H1 (cell line): ENCODE measurements around the gene IGF1. TPM values are rescaled to one million over a fixed set of nuclear protein-coding genes. Genes with fewer than 3 reads are reported as not detected.

Experiments used
- CTCF ChIA-PET: fragments of 300-600 bp; sonication (Branson Sonifier 250); formaldehyde crosslinking; loops from one replicate; lab custom pipeline; 2021; ENCODE audit not compliant: partially characterized antibody; lab: Charles Lee
- POLR2A ChIA-PET: fragments of 300-600 bp; sonication (Branson Sonifier 250); formaldehyde crosslinking; loops from one replicate; lab custom pipeline; 2021; ENCODE audit warnings: inconsistent platforms; ENCODE audit not compliant: partially characterized antibody; lab: Charles Lee
- DNase-seq, 2 experiments: peaks; one replicate each; pipeline versions ENCODE4 v3.0.0 to v3.0.0-alpha.2; 2010 to 2022; ENCODE audit warnings: low spot score in 2 of 2, low read depth in 1 of 2, mixed read lengths in 1 of 2
- FAIRE-seq: peaks from 2 replicates; lab custom pipeline; 2011; peaks lifted over from hg19 to GRCh38; lab: Jason Lieb, UNC
- H2AFZ ChIP-seq: 2 replicates; pipeline ENCODE4 v1.8.1; 2012; ENCODE audit warnings: low read length, inconsistent platforms
- H2AK5ac ChIP-seq: 2 replicates; pipeline ENCODE4 v1.6.1; 2013; ENCODE audit warnings: low read depth, low read length
- H2BK120ac ChIP-seq: replicated peaks from 2 replicates; pipeline ENCODE3; 2013; ENCODE audit warnings: low read depth, low read length, inconsistent platforms
- H2BK12ac ChIP-seq: 2 replicates; pipeline ENCODE4 v1.6.1; 2013; ENCODE audit warnings: low read depth, low read length
- H2BK15ac ChIP-seq: 2 replicates; pipeline ENCODE4 v1.6.1; 2013; ENCODE audit warnings: low read length
- H2BK20ac ChIP-seq: 2 replicates; pipeline ENCODE4 v1.6.1; 2013; ENCODE audit warnings: low read length
- H2BK5ac ChIP-seq: 2 replicates; pipeline ENCODE4 v1.6.1; 2013; ENCODE audit warnings: low read depth, low read length
- H3K14ac ChIP-seq: 2 replicates; pipeline ENCODE4 v1.6.1; 2013; ENCODE audit warnings: inconsistent platforms; ENCODE audit not compliant: insufficient read length
- H3K18ac ChIP-seq: 2 replicates; pipeline ENCODE4 v1.6.1; 2013; ENCODE audit warnings: low read length; ENCODE audit errors: extremely low read depth
- H3K23ac ChIP-seq: 2 replicates; pipeline ENCODE4 v1.6.1; 2013; ENCODE audit warnings: inconsistent platforms; ENCODE audit not compliant: insufficient read length
- H3K23me2 ChIP-seq: 2 replicates; pipeline ENCODE4 v1.6.1; 2013; ENCODE audit warnings: low read depth, low read length
- H3K27ac ChIP-seq: 2 replicates; pipeline ENCODE4 v1.6.1; 2011; ENCODE audit warnings: low read depth, low read length, inconsistent platforms
- H3K27me3 ChIP-seq, 4 experiments: replicated peaks in 1 of 4; 1 replicate in 1 of 4; 2 replicates in 3 of 4; pipeline versions ENCODE4 v1.6.1 to v1.8.1; 2011 to 2013; ENCODE audit warnings: low read length in 3 of 4, mild to moderate bottlenecking in 3 of 4, inconsistent platforms in 2 of 4, mixed read lengths in 2 of 4, moderate library complexity in 1 of 4; ENCODE audit not compliant: control insufficient read depth in 3 of 4, insufficient read depth in 3 of 4; ENCODE audit errors: extremely low read depth in 1 of 4
- H3K36me3 ChIP-seq, 4 experiments: 2 replicates each; pipeline versions ENCODE4 v1.6.1 to v1.8.1; 2011 to 2013; ENCODE audit warnings: mild to moderate bottlenecking in 4 of 4, low read length in 3 of 4, moderate library complexity in 2 of 4, control low read depth in 1 of 4, inconsistent platforms in 1 of 4; ENCODE audit not compliant: insufficient read depth in 4 of 4, control insufficient read depth in 2 of 4
- H3K4ac ChIP-seq: replicated peaks from 2 replicates; pipeline ENCODE3; 2013; ENCODE audit warnings: low read length, low read depth, mixed read lengths, inconsistent platforms; ENCODE audit not compliant: insufficient read length
- H3K4me1 ChIP-seq, 4 experiments: replicated peaks in 1 of 4; 1 replicate in 1 of 4; 2 replicates in 3 of 4; pipeline versions ENCODE4 v1.6.1 to v1.8.1; 2011 to 2013; ENCODE audit warnings: low read length in 3 of 4, inconsistent platforms in 2 of 4, mixed read lengths in 1 of 4; ENCODE audit not compliant: insufficient read depth in 4 of 4, control insufficient read depth in 3 of 4
- H3K4me2 ChIP-seq, 2 experiments: 2 replicates each; pipeline versions ENCODE4 v1.6.1 to v1.8.1; 2011 to 2013; ENCODE audit warnings: low read depth in 2 of 2, low read length in 2 of 2, control low read depth in 1 of 2, inconsistent platforms in 1 of 2, mild to moderate bottlenecking in 1 of 2; ENCODE audit not compliant: insufficient read depth in 1 of 2
- H3K4me3 ChIP-seq, 4 experiments: fragments of 200-600, 300-600 bp in 1 of 4; sonication (generic), shearing (Covaris generic), sonication (Bioruptor Twin) in 1 of 4; 2 replicates each; pipeline versions ENCODE4 v1.5.1 to v1.8.1; 2011 to 2016; ENCODE audit warnings: low read length in 4 of 4, low read depth in 3 of 4, control low read depth in 2 of 4, inconsistent platforms in 2 of 4, mild to moderate bottlenecking in 2 of 4, mixed read lengths in 1 of 4, moderate library complexity in 1 of 4; ENCODE audit not compliant: insufficient read depth in 2 of 4; ENCODE audit errors: extremely low read depth in 1 of 4
- H3K56ac ChIP-seq: replicated peaks from 2 replicates; pipeline ENCODE3; 2013; ENCODE audit warnings: low read depth, mild to moderate bottlenecking, mixed read lengths, low read length, inconsistent platforms; ENCODE audit not compliant: insufficient read length
- H3K79me1 ChIP-seq: 2 replicates; pipeline ENCODE4 v1.6.1; 2013; ENCODE audit warnings: low read depth, low read length, control low read depth
- H3K79me2 ChIP-seq, 2 experiments: 2 replicates each; pipeline versions ENCODE4 v1.6.1 to v1.8.1; 2012 to 2013; ENCODE audit warnings: low read length in 2 of 2, mild to moderate bottlenecking in 2 of 2, inconsistent platforms in 1 of 2; ENCODE audit not compliant: insufficient read depth in 2 of 2, control insufficient read depth in 1 of 2
- H3K9ac ChIP-seq, 4 experiments: replicated peaks in 1 of 4; 1 replicate in 1 of 4; 2 replicates in 3 of 4; pipeline versions ENCODE4 v1.6.1 to v1.8.1; 2011 to 2013; ENCODE audit warnings: low read depth in 3 of 4, low read length in 3 of 4, control low read depth in 2 of 4, mild to moderate bottlenecking in 2 of 4, moderate library complexity in 2 of 4, inconsistent platforms in 1 of 4; ENCODE audit errors: extremely low read depth in 1 of 4
- H3K9me3 ChIP-seq, 2 experiments: 2 replicates each; pipeline versions ENCODE4 v1.6.1 to v1.8.1; 2012 to 2013; ENCODE audit warnings: mild to moderate bottlenecking in 2 of 2, moderate library complexity in 2 of 2, control low read depth in 1 of 2, inconsistent platforms in 1 of 2, low read depth in 1 of 2, low read length in 1 of 2, mixed read lengths in 1 of 2; ENCODE audit not compliant: insufficient read depth in 2 of 2
- H4K20me1 ChIP-seq, 2 experiments: replicated peaks in 1 of 2; 2 replicates each; pipeline versions ENCODE3 to v1.8.1; 2011 to 2013; ENCODE audit warnings: inconsistent platforms in 2 of 2, low read length in 2 of 2, mild to moderate bottlenecking in 1 of 2; ENCODE audit not compliant: insufficient read depth in 2 of 2, control insufficient read depth in 1 of 2
- H4K5ac ChIP-seq: 2 replicates; pipeline ENCODE4 v1.6.1; 2013; ENCODE audit warnings: low read length, low read depth, mixed read lengths, inconsistent platforms; ENCODE audit not compliant: insufficient read length
- H4K8ac ChIP-seq: 2 replicates; pipeline ENCODE4 v1.8.0; 2013; ENCODE audit warnings: mild to moderate bottlenecking, moderate library complexity, low read length, inconsistent platforms; ENCODE audit not compliant: insufficient read depth; ENCODE audit errors: extremely low read depth
- H4K91ac ChIP-seq: replicated peaks from 2 replicates; pipeline ENCODE3; 2013; ENCODE audit warnings: low read length, mixed read lengths, inconsistent platforms; ENCODE audit not compliant: insufficient read length
- BACH1 ChIP-seq: IDR thresholded peaks from 2 replicates; pipeline ENCODE4 v1.6.1; 2012; ENCODE audit warnings: low read length, improper control_type of control experiment
- SAP30 ChIP-seq: fragments of 300-600 bp; sonication (generic); IDR thresholded peaks from 2 replicates; pipeline ENCODE4 v1.7.1; 2012; ENCODE audit warnings: low read length, moderate library complexity, mild to moderate bottlenecking, inconsistent platforms; ENCODE audit not compliant: insufficient read depth, insufficient replicate concordance
- WGBS, 2 experiments: shearing (Covaris generic) in 1 of 2; methylation state at CpG; one replicate each; pipeline versions ENCODE4 v1.1.6 to v1.1.7; 2013 to 2015; ENCODE audit warnings: low lambda C conversion rate in 2 of 2, mixed read lengths in 2 of 2, inconsistent platforms in 1 of 2, low coverage in 1 of 2, missing lambda C conversion rate in 1 of 2; ENCODE audit not compliant: insufficient replicate concordance in 2 of 2, insufficient coverage in 1 of 2, insufficient read length in 1 of 2; ENCODE audit errors: extremely low coverage in 1 of 2, missing lambda C conversion rate in 1 of 2; 5-methylcytosine and 5-hydroxymethylcytosine counted together
- polyA plus RNA-seq, 7 experiments: library from polyadenylated mRNA; depleted of rRNA in 3 of 7; stranded (reverse) in 5 of 7; unstranded in 2 of 7; fragments of >200 nt in 5 of 7; fragments of 200-250 nt in 2 of 7; gene quantifications; 1 replicate in 5 of 7; 2 replicates in 1 of 7; 4 replicates in 1 of 7; pipeline versions ENCODE4 v1.2.1 to v1.2.3, GENCODE V29; 2011 to 2013; ENCODE audit warnings: missing spikeins in 2 of 7, mixed read lengths in 2 of 7
- total RNA-seq: library from RNA; stranded (reverse); fragmentation: NEBNext Ultra II Directional; extraction: Animal tissue kit (Norgen Biotek cat#: 25700); gene quantifications from 2 replicates; pipeline ENCODE4 v1.2.1, GENCODE V29; 2021
- TF ChIP-seq, protein P1 (sequence below), 3 experiments: IDR thresholded peaks; 1 replicate in 2 of 3; 2 replicates in 1 of 3; pipeline versions ENCODE4 v1.5.1 to v1.6.1; 2011; ENCODE audit warnings: low read length in 3 of 3, mild to moderate bottlenecking in 3 of 3, inconsistent platforms in 2 of 3, low read depth in 1 of 3, moderate library complexity in 1 of 3; ENCODE audit not compliant: insufficient read depth in 1 of 3; ENCODE audit errors: control extremely low read depth in 1 of 3

IGF1 gene
- total and polyA plus RNA-seq, 2 of the 8 experiments (the other 6 are each of a cell fraction or from before 2014, with no cell fraction given): not detected

DNA sequence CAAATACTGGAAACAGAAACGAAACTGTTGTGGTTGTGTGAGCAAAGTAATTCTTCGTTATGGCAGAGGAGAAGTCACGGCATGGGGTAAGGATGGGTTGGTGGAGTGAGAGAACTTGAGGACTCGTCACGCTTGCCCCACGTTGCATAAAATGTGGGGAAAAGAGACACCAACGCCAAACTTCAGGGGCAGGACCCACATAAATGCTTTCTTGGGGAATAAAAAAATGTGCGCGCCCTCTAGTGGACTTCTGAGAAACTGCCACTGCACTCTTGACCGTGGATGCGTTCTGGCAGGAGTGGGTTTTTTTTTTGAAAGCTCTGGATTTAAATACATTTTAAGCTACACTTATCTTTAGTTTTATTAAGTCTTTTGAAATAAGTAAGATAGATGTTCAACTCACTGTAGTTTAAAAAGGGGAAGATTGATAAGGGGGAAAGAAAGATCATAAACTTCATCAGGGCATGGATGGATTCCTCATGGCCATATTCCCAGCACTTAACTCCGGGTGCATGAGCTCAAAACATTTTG is 4.1 kb upstream of the IGF1 start:
- H4K8ac ChIP-seq: peak overlapping the region; percentile 53; the same call in 1 of the 2 replicates
- H3K4me1 ChIP-seq: no peaks in the 10 kb centered on the region
- H2BK12ac ChIP-seq: no peak overlapping the region
- no peak overlapping the region for H4K91ac ChIP-seq
- no peak overlapping the region for H4K5ac ChIP-seq
- no peaks in the 10 kb centered on the region for H4K20me1 ChIP-seq
- H3K56ac ChIP-seq: no peak overlapping the region
- no peak overlapping the region for H3K14ac ChIP-seq
- H3K18ac ChIP-seq: no peak overlapping the region
- H3K79me2 ChIP-seq: no peaks in the 10 kb centered on the region
- no peaks in the 10 kb centered on the region for H3K79me1 ChIP-seq
- no peak overlapping the region for H3K4ac ChIP-seq
- H2AK5ac ChIP-seq: no peak overlapping the region
- 41% methylated on average over 12 of the region's 12 CpGs; no CpG with 5 or more reads in 1 of the 2 experiments for WGBS, 2 experiments
- no peaks in the 10 kb centered on the region for H3K23me2 ChIP-seq
- no peak overlapping the region for H3K23ac ChIP-seq
- H3K27ac ChIP-seq: no peak overlapping the region
- H2BK15ac ChIP-seq: no peak overlapping the region
- POLR2A ChIA-PET: no interaction called here
- H3K4me2 ChIP-seq: no peak overlapping the region
- CTCF ChIA-PET: interaction anchor here (0.7 to 3.8 kb wide), 34 partner anchors 9 to 545 kb away, joined by 3 to 24 read pairs (median 4); no protein-coding TSS in a partner anchor
- no peak overlapping the region for H3K9ac ChIP-seq
- H3K27me3 ChIP-seq: no peaks in the 10 kb centered on the region
- H3K4me3 ChIP-seq: no peak overlapping the region
- no peaks in the 10 kb centered on the region for H3K9me3 ChIP-seq
- no peak overlapping the region for H2BK120ac ChIP-seq
- peak in 1 of 2 experiments; percentile 68 for DNase-seq
- no peak overlapping the region for H2BK20ac ChIP-seq
- no peak for FAIRE-seq
- H2AFZ ChIP-seq: peak overlapping the region; percentile 98
- H2BK5ac ChIP-seq: no peak overlapping the region
- no peaks in the 10 kb centered on the region for H3K36me3 ChIP-seq
- TF ChIP-seq SAP30 (no peak), BACH1 (peak; percentile 27; the same call in 1 of the 2 replicates)
- TF ChIP-seq, protein P1, sequence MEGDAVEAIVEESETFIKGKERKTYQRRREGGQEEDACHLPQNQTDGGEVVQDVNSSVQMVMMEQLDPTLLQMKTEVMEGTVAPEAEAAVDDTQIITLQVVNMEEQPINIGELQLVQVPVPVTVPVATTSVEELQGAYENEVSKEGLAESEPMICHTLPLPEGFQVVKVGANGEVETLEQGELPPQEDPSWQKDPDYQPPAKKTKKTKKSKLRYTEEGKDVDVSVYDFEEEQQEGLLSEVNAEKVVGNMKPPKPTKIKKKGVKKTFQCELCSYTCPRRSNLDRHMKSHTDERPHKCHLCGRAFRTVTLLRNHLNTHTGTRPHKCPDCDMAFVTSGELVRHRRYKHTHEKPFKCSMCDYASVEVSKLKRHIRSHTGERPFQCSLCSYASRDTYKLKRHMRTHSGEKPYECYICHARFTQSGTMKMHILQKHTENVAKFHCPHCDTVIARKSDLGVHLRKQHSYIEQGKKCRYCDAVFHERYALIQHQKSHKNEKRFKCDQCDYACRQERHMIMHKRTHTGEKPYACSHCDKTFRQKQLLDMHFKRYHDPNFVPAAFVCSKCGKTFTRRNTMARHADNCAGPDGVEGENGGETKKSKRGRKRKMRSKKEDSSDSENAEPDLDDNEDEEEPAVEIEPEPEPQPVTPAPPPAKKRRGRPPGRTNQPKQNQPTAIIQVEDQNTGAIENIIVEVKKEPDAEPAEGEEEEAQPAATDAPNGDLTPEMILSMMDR (IDR thresholded peaks at IDR 0.05; ENCODE audit: control extremely low read depth in 1 of 3, insufficient read depth in 1 of 3, low read depth in 1 of 3, low read length in 3 of 3): peak; percentile 55 to 70 (median 69)
